Measurements from ENCODE around the gene ZBTB7C. TPM values are rescaled to one million over a fixed set of nuclear protein-coding genes. Genes with fewer than 3 reads are reported as not detected.

The ZBTB7C gene
- total RNA-seq, 1 donor from 2014 or later = 0.17 TPM

- no peak overlapping the region for H3K4me3 ChIP-seq (ENCODE audit: low read depth, low read length)
- no peak for DNase-seq (ENCODE audit: low read depth)
- TF ChIP-seq CTCF (conservative IDR thresholded peaks at IDR 0.05; ENCODE audit: low read depth, low read length) = no peak
Measured at GRCh38 chr18:48375150-48375800, 33.9 kb downstream of the ZBTB7C start.

- TF ChIP-seq CTCF (conservative IDR thresholded peaks at IDR 0.05; ENCODE audit: low read depth, low read length) = no peak
- H3K4me3 ChIP-seq (ENCODE audit: low read depth, low read length) = no peak overlapping the region
- DNase-seq (ENCODE audit: low read depth) = no peak
Measured at GRCh38 chr18:48374423-48375149, 34.6 kb downstream of the ZBTB7C start.

DNA sequence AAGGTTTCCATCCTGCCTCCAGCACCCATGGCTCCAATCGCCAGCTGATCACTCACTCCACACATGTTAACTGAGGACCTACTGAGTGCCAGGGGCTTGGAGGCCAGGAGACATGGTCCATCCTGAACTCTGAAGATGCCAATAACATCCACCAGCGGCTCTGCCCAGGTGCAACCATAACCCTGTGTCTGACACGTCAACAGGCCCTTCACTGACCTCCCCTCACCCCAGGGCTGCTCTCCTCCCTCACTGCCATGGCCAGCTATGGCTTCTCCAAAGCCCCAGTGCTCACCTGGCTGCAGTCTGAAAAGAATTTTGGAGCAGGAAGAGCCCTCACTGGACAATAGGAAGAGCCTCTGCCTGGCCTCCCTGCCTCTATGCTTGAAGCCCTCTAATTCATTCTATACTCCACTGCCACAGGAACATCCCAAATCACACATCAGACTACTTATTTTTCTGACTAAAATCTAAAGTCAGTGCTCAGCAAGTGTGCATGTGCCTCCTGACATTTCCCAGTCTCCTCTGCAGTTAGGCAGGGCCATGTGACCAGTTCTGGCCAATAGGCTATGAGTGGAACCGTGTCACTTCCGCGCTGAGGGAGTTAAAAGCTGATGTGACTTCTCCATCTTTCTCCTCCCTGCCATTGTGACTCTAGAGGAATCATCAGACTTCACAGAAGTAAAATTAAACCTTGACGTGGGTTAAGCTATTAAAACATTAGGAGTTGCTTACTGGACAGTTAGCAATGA, 37.2 kb downstream of the ZBTB7C start:
- TF ChIP-seq CTCF (conservative IDR thresholded peaks at IDR 0.05; ENCODE audit: low read depth, low read length) = no peak
- no peak for DNase-seq (ENCODE audit: low read depth)
- no peak overlapping the region for H3K4me3 ChIP-seq (ENCODE audit: low read depth, low read length)

- DNase-seq (ENCODE audit: low read depth) = no peak
- no peak for TF ChIP-seq CTCF (conservative IDR thresholded peaks at IDR 0.05; ENCODE audit: low read depth, low read length)
- no peak overlapping the region for H3K4me3 ChIP-seq (ENCODE audit: low read depth, low read length)
Measured at GRCh38 chr18:48367557-48367956, 41.6 kb downstream of the ZBTB7C start.

- no peak for DNase-seq (ENCODE audit: low read depth)
- H3K4me3 ChIP-seq (ENCODE audit: low read depth, low read length) = no peak overlapping the region
- no peak for TF ChIP-seq CTCF (conservative IDR thresholded peaks at IDR 0.05; ENCODE audit: low read depth, low read length)
Measured at GRCh38 chr18:48365965-48366364, 43.2 kb downstream of the ZBTB7C start.

DNA sequence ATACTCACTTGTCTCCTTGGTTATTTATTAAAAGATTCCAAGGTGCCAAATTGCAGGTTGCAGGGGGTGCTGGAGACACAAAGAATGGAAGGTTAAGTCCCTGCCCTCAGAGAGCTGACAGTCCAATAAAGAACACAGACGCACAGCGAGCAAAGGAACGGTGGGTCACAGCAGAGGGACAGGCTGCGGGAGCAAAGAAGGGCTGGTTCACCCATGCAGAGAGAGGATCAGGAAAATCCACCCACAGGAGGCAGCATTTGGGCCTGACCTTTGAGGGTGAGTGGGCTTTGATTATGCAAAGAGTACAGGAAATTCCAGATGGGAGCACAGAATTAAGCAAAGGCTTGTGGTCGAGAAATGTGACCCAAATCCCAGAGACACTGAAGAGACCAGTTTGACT, 45.0 kb downstream of the ZBTB7C start:
- TF ChIP-seq CTCF (conservative IDR thresholded peaks at IDR 0.05; ENCODE audit: low read depth, low read length) = peak; percentile 4
- no peak overlapping the region for H3K4me3 ChIP-seq (ENCODE audit: low read depth, low read length)
- DNase-seq (ENCODE audit: low read depth) = no peak

All from epithelial cell of proximal tubule (primary cell).